ENCODE results near the gene UBE4A.
A peak's percentile ranks its signal among the peaks of the same experiment; 100 is the strongest.

UBE4A gene, protein sequence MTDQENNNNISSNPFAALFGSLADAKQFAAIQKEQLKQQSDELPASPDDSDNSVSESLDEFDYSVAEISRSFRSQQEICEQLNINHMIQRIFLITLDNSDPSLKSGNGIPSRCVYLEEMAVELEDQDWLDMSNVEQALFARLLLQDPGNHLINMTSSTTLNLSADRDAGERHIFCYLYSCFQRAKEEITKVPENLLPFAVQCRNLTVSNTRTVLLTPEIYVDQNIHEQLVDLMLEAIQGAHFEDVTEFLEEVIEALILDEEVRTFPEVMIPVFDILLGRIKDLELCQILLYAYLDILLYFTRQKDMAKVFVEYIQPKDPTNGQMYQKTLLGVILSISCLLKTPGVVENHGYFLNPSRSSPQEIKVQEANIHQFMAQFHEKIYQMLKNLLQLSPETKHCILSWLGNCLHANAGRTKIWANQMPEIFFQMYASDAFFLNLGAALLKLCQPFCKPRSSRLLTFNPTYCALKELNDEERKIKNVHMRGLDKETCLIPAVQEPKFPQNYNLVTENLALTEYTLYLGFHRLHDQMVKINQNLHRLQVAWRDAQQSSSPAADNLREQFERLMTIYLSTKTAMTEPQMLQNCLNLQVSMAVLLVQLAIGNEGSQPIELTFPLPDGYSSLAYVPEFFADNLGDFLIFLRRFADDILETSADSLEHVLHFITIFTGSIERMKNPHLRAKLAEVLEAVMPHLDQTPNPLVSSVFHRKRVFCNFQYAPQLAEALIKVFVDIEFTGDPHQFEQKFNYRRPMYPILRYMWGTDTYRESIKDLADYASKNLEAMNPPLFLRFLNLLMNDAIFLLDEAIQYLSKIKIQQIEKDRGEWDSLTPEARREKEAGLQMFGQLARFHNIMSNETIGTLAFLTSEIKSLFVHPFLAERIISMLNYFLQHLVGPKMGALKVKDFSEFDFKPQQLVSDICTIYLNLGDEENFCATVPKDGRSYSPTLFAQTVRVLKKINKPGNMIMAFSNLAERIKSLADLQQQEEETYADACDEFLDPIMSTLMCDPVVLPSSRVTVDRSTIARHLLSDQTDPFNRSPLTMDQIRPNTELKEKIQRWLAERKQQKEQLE

DNA sequence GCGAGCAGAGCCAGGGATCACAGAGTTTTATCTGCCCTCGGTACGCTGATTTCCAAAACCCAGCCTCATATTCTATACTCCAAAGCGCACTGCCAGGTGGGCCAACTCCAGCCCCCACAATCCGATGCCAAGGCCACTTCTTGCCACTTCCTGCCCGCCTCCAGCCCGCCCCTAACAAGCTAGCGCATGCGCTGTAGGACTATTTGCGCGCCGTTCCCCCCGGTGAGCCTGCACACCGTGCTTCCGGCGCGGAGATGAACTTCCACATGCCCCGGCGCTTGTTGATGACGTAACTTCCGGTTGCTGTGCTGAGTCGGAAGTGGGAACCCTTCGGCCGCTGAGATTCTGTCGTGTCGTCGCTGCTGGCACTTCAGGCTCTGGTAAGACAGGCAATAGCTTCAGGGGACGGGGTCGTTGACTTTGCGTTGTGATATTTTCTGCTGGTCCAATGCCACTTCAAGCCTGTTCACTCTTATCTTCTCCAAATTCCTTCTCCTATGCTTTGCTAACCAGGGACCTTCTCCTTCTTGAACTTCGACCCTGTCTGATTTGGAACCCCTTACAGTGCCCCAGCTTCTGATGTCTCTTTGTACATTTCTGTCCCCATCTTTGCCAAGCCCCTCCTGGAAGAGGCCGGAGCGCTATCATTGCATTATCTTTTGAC is at the start of gene UBE4A:
Gene UBE4A (plus strand): TSS at position 306 of the 664 bp plus-strand sequence. CDS start 5,481 bp downstream, outside the sequence.
- FAIRE-seq: peak; percentile 94

DNA sequence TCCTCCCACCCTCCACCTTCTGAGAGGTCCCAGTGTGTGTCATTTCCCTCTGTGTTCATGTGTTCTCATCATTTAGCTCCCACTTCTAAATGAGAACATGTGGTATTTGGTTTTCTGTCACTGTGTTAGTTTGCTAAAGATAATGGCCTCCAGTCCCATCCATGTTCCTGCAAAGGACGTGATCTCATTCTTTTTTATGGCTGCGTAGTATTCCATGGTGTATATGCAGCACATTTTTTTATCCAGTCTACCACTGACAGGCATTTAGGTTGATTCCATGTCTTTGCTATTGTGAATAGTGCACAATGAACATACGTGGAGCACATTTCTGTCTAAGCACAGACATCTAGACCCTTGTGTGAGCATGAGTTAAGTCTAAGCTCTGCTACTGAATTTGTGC is 49.1 kb upstream of the UBE4A start:
- no peak for FAIRE-seq

DNA sequence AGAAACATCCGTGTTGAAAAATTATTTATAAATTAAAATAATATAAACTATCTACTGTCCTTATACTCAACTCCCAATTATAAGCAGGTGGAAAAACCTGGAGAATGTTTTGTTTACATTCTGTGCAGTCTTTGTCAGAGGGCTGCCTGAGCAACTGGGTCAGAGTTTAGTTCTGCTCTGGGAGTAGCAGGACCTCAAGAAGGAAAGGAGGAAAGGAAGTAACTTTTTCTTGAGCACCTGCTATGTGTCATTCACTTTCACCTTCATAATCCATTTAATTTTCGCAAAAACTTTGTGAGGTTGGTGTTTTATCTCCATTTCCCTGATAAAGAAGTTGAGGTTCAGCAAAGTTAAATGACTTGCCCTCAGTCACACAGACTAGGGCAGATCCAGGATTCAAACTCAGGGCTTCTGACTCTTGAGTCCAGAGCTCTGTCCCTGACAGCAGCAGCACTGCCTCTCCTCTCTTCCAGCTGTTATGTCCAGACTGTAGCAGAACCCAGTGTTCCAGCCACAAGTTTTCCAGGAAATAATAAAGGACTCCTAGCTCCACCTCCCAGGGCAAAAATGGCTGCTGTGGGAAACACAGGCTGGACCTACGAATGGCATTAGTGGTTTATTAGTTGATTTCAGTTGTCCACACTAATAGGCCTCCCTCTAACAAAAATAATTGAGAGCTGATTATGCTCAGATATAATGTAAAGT is 48.5 kb upstream of the UBE4A start:
- no peak for FAIRE-seq

DNA sequence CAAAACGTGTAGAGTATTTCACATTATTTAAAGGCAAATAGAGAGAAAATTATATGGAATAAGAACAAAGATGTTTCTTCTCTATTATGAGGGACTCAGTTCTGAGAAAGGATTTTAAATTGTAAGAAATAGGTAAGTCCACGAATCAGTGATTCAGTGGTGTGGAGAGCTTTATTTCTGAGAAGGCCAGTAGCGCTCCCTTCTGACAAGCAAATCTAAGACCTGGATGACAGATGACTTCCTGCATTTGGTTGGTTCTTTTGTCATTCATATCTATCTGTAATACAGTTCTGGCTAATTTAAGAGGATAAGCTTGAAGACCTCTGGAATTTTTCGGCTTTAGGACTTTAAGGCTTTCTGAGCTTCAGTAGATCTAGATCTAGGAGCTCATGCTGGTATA is 47.9 kb upstream of the UBE4A start:
- no peak for FAIRE-seq

DNA sequence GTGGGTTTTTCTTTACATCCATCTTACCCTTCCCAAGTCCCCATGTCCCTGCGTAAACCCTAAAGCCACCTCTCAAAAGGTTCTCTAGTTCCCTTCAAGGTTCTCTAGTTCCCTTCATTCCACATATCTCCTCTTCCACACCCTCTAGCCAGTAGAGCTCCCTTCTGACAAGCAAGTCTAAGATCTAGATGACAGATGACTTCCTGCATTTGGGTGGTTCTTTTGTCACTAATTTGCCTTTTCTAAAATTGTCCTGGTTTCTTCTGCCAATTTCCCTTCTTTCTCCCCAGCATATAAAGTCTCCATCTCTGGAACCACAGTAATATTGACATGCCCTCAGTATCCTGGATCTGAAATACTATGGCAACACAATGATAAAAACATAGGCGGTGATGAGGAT is 47.1 kb upstream of the UBE4A start:
- no peak for FAIRE-seq

DNA sequence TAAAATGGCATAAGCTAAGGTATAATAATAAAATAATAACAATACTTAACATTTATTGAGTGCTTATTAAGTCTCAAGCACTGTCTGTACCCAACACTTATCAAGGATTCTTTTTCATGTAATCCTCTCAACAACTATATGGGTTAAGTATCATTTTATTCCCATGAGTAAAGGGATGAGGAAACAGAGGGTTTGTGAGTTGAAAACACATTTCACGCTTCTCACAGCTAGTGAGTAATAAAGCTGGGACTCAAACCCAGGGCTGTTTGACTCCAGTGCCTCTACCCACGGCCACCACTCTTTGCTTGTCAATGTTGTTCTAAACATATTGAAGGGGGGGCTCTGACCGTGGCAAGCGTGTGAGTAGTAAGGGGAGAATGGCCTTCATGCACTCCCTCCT is 46.2 kb upstream of the UBE4A start:
- FAIRE-seq: no peak

DNA sequence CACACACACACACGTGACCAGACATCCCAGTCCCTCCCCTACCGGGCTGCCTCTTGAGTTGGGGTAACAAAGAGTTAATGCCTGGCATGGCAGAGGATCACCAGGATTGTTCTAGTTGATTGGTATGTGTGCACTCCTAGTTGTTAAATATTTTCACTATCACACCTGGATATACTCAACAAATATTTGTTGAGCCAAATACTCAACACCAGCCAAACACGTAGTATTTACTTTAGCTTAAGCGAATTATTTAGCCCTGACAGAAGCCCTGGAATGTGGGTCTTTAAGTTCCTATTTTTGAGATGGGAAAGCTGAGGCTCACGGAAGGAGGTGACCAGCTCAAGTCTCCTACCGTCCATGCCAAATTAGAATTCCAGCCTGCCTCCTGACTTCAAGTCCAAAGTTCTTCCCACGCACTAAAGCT is 44.4 kb upstream of the UBE4A start:
- no peak for FAIRE-seq

DNA sequence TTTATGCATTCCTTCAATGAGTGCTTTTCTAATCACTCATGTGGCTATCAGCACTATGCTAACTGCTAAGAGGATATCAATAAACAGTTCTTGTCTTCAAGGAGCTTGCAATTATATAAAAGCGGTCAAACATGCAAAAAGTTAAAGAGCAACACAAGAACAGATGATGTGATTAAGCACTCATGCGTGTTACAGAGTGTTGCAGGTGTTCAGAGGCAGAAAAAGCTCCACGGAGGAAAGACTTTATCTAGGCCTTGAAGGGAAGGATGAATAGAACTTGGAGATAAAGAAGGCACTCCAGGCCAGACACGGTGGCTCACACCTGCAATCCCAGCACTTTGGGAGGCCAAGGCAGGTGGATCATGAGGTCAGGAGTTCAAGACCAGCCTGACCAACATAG is 41.3 kb upstream of the UBE4A start:
- no peak for FAIRE-seq

DNA sequence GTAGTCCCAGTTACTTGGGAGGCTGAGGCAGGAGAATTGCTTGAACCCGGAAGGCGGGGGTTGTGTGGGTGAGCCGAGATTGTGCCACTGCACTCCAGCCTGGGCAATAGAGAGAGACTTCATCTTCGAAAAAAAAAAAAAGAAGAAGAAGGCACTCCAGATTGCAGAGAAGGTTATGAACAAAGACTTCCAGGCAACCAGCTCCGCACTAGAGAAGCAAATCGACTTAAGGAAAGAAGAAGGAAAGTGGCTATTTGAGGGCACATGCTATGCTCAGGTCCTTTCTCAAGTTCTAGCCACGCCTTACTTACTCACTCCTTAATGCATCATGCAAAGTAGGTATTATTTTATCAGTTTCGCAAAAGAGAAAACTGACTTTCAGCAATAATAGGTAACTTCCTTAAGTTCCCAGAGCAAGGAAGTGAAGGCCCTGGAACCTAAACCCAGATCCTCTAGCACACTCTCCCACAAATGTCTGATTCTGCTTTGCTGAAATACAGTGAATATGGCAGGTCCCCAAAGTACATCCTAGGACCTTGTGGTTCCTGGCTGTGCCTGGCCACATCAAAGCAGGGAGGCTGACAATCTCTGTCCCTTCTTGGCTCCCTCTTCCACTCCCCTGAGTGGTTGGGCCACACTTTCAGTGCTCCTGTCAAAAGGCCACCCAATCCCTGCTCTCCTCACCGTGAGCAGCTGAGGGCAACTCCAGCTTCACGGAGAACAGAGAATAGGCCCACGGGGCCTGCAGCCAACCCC is 40.6 kb upstream of the UBE4A start:
- FAIRE-seq: no peak

DNA sequence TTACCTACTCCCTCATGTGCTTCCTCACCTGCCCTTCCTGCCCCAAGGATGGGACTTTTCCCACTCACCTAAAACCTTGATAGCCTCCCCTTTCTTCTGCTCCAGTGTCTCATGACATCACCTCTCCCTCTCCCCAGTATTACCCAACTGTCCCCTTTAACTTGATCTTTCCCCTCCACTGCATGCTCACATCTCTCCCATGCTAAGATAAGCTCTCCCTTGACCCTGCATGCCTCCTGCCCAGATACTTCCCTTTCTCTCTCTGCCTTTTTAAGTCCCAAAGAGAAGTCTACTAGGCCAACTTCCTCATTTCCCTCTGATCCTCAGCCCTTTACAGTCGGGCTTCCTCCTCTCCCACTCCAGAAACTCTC is 40.1 kb upstream of the UBE4A start:
- no peak for FAIRE-seq

DNA sequence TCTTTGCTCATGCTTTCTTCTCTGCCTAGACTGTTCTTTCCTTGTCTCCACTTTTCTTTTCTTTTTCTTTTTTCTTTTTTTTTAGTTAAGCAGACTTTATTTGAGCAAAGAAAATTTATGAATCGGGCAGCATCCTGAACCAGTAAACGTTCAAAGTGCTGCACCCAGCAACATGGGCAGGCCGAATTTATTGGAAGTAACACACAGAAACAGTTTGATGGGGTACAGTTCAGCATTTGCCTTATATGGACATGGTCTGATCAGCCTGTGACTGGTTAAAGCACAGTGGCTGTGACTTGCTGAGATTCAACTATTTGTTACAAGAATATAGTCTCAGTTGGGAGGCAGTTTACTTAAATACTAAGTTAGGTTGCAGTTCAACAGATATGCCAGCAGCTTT is 38.9 kb upstream of the UBE4A start:
- FAIRE-seq: no peak

DNA sequence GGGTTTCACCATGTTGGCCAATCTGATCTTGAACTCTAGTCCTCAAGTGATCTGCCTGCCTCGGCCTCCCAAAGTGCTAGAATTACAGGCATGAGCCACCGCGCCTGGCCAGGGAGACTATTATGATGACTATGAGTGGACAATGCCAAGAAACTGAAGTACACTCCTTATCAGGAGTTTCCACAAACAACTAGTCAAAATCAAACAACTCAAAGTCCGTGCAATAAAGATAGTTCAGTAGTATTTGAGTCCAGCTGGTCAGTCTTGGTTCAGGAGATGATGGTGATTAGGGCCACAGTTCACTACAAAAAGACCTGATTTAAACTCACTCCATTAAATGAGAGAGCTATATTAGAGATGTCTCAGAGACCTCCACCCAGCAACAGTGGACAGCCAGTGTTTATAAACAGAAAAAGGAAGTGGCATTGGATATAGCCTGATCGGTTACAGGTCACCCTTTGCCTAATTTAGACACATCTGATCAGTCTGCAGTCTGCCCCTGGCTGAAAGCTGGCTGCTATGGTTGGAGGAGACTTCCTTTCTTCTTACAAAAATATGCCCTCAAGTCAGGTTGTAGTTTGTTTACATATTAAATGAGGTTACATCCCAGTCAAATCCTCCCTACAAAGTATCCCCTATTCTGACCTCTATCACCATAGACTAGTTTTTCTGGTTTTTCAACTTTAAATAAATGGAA is 37.9 kb upstream of the UBE4A start:
- no peak for FAIRE-seq

DNA sequence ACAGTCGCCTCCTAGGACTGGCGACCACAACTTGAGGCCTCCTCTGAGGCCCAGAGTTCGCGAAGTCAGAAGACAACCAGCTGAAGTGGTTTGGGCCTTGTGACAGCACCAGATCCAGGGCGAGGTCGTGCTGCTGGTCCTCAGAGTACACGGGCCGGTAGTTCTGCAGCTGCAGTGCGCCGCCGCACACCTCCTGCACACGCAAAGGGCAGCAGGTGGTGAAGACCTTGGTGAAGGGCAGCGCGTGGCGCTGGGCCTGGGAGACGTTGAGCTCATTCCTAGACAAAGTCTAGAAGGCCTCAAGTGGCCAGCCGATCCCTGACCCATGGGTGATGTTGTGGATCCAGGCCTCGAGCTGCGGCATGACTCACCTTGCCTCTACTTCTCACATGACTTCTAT is 36.7 kb upstream of the UBE4A start:
- no peak for FAIRE-seq

DNA sequence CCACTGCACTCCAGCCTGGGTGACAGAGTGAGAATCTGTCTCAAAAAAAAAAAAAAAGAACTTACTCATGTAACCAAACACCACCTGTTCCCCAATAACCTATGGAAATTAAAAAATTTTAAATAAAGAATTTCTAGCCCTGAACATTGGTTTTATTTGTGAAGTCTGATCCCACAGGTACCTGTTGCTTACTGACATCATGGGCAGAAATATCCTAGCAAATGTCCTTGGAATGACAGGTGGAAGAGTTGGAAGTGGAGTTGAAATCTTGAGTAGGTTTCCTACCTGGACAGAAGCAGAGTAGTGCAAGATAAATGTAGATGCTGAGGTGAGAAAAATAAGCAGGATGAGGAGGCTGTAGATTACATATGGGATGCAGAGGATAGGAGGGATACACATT is 34.1 kb upstream of the UBE4A start:
- FAIRE-seq: no peak

DNA sequence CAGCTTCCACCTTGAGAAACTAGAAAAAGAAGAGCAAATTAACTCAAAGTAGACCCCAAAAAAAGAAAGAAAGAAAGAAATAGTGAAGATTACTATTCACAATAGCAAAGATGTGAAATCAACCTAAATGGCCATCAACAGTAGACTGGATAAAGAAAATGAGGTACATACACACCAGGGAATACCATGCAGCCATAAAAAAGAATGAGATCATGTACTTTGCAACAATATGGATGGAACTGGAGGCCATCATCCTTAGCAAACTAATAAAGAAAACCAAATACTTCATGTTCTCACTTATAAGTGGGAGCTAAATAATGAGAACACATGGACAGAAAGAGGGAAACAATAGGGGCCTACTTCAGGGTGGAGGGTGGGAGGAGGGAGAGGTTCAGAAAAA is 30.7 kb upstream of the UBE4A start:
- FAIRE-seq: no peak

DNA sequence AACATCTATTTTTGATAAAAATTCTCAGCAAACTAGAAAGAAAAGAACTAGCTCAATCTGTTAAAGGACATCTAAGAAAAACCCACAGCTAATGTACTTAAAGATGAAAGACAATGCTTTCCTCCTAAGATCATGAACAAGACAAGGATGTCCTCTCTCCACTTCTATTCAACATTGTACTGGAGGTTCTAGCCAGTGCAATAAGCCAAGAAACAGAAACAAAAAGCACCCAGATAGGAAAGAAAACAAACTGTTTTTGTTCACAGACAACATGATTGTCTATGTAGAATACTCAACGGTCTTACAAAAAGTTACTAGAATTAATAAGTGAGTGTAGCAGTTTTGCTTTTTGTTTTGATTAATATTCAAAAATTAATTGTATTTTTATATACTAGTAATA is 24.7 kb upstream of the UBE4A start:
- FAIRE-seq: no peak

DNA sequence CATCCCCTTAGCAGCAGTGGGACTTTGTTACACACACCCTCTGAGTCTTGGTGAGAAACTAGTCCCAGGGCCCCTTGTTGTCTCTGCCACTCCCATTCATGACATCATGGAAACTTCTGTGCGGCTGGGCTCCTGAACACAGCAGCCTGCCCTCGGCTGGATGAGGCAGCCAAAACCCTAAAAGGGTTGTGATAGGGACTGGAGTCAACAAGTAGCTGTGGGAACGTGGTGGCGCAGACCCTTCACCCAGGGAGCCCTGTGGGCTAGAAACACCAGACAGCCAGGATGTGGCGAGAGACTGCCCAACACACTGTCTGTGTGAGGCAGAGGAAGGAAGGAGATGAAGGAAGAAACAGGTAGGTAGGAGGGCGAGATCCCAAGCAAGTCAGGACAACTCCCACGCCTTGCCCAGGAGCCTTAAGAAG is 20.8 kb upstream of the UBE4A start:
- FAIRE-seq: no peak

DNA sequence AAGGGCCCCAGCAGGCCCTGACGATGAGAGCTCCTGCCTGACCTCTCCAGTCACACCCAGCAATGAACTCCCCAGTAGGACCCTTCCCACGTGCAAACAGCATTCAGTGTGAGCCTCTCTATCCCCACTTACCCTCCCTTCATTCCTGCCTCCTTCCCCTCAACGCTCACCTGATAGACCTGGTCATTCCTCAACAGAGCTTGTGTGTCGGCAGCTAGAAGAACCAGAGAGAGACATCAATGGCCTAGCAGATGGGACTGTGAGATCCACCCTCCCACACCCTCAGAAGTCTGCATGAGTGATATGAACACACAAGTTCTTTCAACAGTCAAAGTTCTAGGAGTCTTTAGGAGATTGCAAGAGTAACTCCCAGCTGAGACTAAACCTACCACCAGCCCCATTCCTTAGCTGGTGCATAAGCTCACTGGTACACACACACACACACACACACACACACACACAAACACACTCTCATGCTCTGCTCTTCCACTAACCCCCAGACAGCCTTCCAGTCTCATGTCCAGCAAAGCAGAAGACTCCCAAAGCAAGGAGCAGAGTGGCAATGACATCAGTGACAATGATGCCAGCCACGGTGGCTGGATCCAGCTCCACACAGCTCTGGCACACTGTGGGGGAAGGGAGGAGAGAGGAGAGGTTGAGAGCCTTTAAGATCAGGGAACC is 20.0 kb upstream of the UBE4A start:
- no peak for FAIRE-seq

DNA sequence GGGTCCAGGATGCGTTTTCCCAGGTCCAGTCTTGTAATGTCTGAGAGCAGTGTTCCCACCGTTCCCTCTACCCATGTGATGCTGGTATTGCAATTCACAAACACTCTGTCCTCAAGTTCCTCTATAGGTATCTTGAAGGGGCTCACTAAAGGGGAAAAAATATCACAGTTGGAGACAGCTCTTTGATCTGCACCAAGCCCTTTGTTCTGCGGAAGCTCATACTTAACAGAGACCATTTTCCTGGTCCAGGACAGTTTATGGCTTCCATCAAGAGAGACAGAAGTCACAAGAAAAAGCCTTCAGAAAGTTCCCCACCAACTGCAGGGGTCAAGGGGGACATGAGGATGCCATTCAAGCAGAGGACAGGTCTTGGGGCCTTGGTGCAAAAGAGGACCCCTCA is 19.0 kb upstream of the UBE4A start:
- FAIRE-seq: no peak

DNA sequence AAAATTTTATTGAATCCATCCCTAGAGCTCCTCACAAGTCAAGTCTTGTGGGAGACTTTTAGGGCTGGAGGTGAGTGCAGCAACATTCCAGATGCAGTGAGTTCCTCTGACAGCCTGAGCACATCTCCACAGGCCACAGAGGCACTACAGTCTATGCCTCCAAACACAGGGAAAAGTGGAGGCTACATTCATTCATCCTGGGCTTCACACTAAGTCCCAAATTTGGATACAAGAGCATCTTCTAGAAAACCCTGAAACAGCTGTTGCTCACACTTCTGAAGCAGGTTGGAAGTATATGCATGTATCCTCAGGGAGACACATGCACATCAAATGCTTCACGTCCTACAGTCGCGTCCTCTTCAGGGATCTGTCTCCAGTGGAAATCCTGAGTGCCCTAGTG is 18.1 kb upstream of the UBE4A start:
- FAIRE-seq: no peak

Data from islet of Langerhans (tissue), 1 donor.